Left lung (tissue), 10 donors: ENCODE data around the gene GNAS-AS1. TPM values are rescaled to one million over a fixed set of nuclear protein-coding genes. Genes with fewer than 3 reads are reported as not detected.
A peak's percentile ranks its signal among the peaks of the same experiment; 100 is the strongest.

Source experiments
- ATAC-seq: fragments of 200-7000 bp; cut with Tn5 transposase; one replicate; pipeline ENCODE4 v1.9.1; 2020; ENCODE audit warnings: moderate library complexity
- DNase-seq, 4 donors: peaks; one replicate each; pipeline ENCODE4 v3.0.0-alpha.2; 2013 to 2020
- H3K27ac ChIP-seq, 2 donors: fragments of 200-600 bp; sonication (generic) in 1 of 2; one replicate each; pipeline versions ENCODE4 v1.5.0 to v1.8.0; 2020 to 2021
- H3K27me3 ChIP-seq, 2 donors: fragments of 200-600 bp; sonication (generic) in 1 of 2; one replicate each; pipeline versions ENCODE4 v1.5.0 to v1.8.0; 2020 to 2021
- H3K36me3 ChIP-seq, 2 donors: fragments of 200-600 bp; sonication (generic) in 1 of 2; one replicate each; pipeline versions ENCODE4 v1.5.0 to v1.8.0; 2020 to 2021
- H3K4me1 ChIP-seq, 2 donors: fragments of 200-600 bp; one replicate each; pipeline ENCODE4 v1.8.0; 2021
- H3K4me3 ChIP-seq, 2 donors: fragments of 200-600 bp; sonication (generic) in 1 of 2; one replicate each; pipeline versions ENCODE4 v1.5.0 to v1.8.0; 2020 to 2021; ENCODE audit warnings: mild to moderate bottlenecking in 1 of 2
- H3K9me3 ChIP-seq, 2 donors: fragments of 200-600 bp; sonication (generic) in 1 of 2; one replicate each; pipeline versions ENCODE4 v1.5.0 to v1.8.0; 2020 to 2021
- CTCF ChIP-seq, 2 donors: fragments of 200-600 bp; sonication (generic) in 1 of 2; IDR thresholded peaks; one replicate each; pipeline versions ENCODE4 v1.5.0 to v1.8.0; 2021; ENCODE audit warnings: antibody characterized with exemption in 2 of 2
- intact Hi-C, 2 donors: fragments of 100-400 bp; cut with DNase I; formaldehyde crosslinking; loops; one replicate each; pipeline versions ENCODE4 v1.11.2 to v1.14.2; 2022
- polyA plus RNA-seq, 6 donors: library from polyadenylated mRNA; unstranded; fragments of 120-200 nt; gene quantifications; one replicate each; pipeline ENCODE4 v1.2.1, GENCODE V29; 2013; ENCODE audit not compliant: insufficient read length in 6 of 6
- total RNA-seq, 2 donors: library from RNA; stranded (reverse); fragmentation: NEBNext Ultra II Directional; extraction: Animal tissue kit (Norgen Biotek cat#: 25700); gene quantifications; one replicate each; pipeline ENCODE4 v1.2.1, GENCODE V29; 2021
- donor health status: DM: no; HTN: yes; CAD: no.
- donor health status: DM: no; HTN: no; CAD: no.

Gene GNAS-AS1
- total and polyA plus RNA-seq, 8 donors: 0.15 to 1.5 (median 1.1) TPM

DNA sequence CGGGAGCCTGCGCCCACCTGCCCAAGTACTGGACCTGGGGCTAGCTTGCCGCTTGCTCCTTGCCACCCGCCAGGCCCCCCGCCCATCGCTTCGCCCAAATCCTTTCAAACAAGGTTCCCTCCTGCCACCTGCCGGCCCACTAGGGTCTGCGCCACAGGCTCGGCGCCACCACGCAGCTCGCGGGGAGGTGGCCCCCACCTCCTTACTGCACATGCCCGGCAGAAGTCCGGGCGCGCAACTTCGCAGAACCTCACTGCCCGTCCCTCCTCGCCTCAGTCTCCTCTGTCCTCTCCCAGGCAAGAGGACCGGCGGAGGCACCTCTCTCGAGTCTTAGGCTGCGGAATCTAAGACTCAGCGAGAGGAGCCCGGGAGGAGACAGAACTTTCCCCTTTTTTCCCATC, 11.2 kb downstream of the GNAS-AS1 start:
- Histone ChIP-seq H3K4me3 (no peak overlapping the region), H3K4me1 (peaks cover 0 to 4% of the 10 kb centered on the region in 2 donors), H3K27me3 (peaks cover 46 to 61% of the 10 kb centered on the region in 2 donors), H3K36me3 (no peaks in the 10 kb centered on the region), H3K27ac (no peak overlapping the region), H3K9me3 (no peaks in the 10 kb centered on the region)
- peak in 1 of 2 donors; percentile 32 for TF ChIP-seq CTCF (IDR thresholded peaks at IDR 0.05)
- peak; percentile 69 for ATAC-seq
- intact Hi-C loops: no loop called here
- DNase-seq: peak in 2 of 4 donors; percentile 57 to 79

DNA sequence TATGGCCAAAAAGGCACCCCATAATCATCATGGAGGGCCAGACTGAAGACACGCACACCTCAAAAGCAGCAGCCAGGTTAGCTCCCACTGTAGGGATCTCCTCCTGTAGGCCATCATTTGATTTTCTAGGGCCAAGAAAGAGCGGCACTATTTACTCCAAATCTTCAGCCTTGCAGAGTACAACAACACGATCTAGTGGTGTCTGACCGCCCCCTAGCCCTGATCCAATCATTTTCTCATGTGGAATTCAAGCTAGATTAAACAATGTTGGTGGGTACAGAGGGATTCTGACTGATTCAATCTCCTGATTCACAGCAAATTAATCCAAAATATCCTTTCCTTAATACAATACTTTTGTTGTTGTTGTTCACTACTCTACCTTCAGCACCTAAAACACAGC, 12.5 kb downstream of the GNAS-AS1 start:
- peaks cover 0 to 4% of the 10 kb centered on the region in 2 donors for H3K4me1 ChIP-seq
- intact Hi-C loops: no loop called here
- H3K4me3 ChIP-seq: no peak overlapping the region
- DNase-seq (no peak), ATAC-seq (no peak)
- no peak overlapping the region for H3K27ac ChIP-seq
- no peak for TF ChIP-seq CTCF (IDR thresholded peaks at IDR 0.05)
- no peaks in the 10 kb centered on the region for H3K9me3 ChIP-seq
- H3K36me3 ChIP-seq: no peaks in the 10 kb centered on the region
- peaks cover 38 to 54% of the 10 kb centered on the region in 2 donors for H3K27me3 ChIP-seq

- DNase-seq (no peak), ATAC-seq (no peak)
- TF ChIP-seq CTCF (IDR thresholded peaks at IDR 0.05): no peak
- intact Hi-C loops: no loop called here
- no peaks in the 10 kb centered on the region for H3K36me3 ChIP-seq
- H3K4me3 ChIP-seq: no peak overlapping the region
- no peaks in the 10 kb centered on the region for H3K9me3 ChIP-seq
- H3K4me1 ChIP-seq: peaks cover 0 to 4% of the 10 kb centered on the region in 2 donors
- no peak overlapping the region for H3K27ac ChIP-seq
- H3K27me3 ChIP-seq: peaks cover 38 to 50% of the 10 kb centered on the region in 2 donors
Observed at GRCh38 chr20:58837717-58838116, 13.0 kb downstream of the GNAS-AS1 start.

- no peak for TF ChIP-seq CTCF (IDR thresholded peaks at IDR 0.05)
- no peak for DNase-seq
- H3K4me1 ChIP-seq: peaks cover 0 to 4% of the 10 kb centered on the region in 2 donors
- no peak for ATAC-seq
- peaks cover 28 to 40% of the 10 kb centered on the region in 2 donors for H3K27me3 ChIP-seq
- intact Hi-C loops: no loop called here
- H3K27ac ChIP-seq: no peak overlapping the region
- no peaks in the 10 kb centered on the region for H3K36me3 ChIP-seq
- no peak overlapping the region for H3K4me3 ChIP-seq
- H3K9me3 ChIP-seq: no peaks in the 10 kb centered on the region
Observed at GRCh38 chr20:58836616-58837204, 14.0 kb downstream of the GNAS-AS1 start.

GRCh38 chr20:58835231-58835630, 15.5 kb downstream of the GNAS-AS1 start:
- Histone ChIP-seq H3K9me3 (no peaks in the 10 kb centered on the region), H3K27me3 (peaks cover 13 to 25% of the 10 kb centered on the region in 2 donors), H3K4me3 (no peak overlapping the region), H3K36me3 (no peaks in the 10 kb centered on the region), H3K4me1 (peaks cover 0 to 4% of the 10 kb centered on the region in 2 donors), H3K27ac (no peak overlapping the region)
- TF ChIP-seq CTCF (IDR thresholded peaks at IDR 0.05): no peak
- intact Hi-C loops: no loop called here
- DNase-seq (no peak), ATAC-seq (no peak)
